Brain microvascular endothelial cell (primary cell): Measurements from ENCODE around the gene MTG1.

Experiments
- DNase-seq: peaks from one replicate; pipeline ENCODE4 v3.0.0-alpha.2; 2020
- H3K27ac ChIP-seq: fragments of 250-450 bp; sonication (Bioruptor Pico); 2 replicates; pipeline ENCODE4 v1.5.1; 2020; ENCODE audit warnings: mild to moderate bottlenecking, moderate library complexity
- H3K27me3 ChIP-seq: fragments of 250-450 bp; sonication (Bioruptor Pico); replicated peaks from 2 replicates; pipeline ENCODE4 v1.5.1; 2020; ENCODE audit warnings: mild to moderate bottlenecking
- H3K36me3 ChIP-seq: fragments of 250-450 bp; sonication (Bioruptor Pico); replicated peaks from 2 replicates; pipeline ENCODE4 v1.5.1; 2020; ENCODE audit warnings: mild to moderate bottlenecking
- H3K4me3 ChIP-seq: 2 replicates; pipeline ENCODE4 v1.5.1; 2011; ENCODE audit warnings: low read depth, mild to moderate bottlenecking, control low read depth, low read length, moderate library complexity
- in situ Hi-C: cut with HindIII; loops from 2 replicates; pipeline ENCODE4 v1.10.0; 2017; ENCODE audit warnings: low sequenced_read_pairs, low pct_ligation_motif_present
- TF ChIP-seq, protein P1 (sequence below): IDR thresholded peaks from 2 replicates; pipeline ENCODE4 v1.5.1; 2011; ENCODE audit warnings: low read depth, mild to moderate bottlenecking, moderate library complexity, low read length, control low read depth, inconsistent platforms; ENCODE audit errors: missing control alignments

MTG1 gene

DNA sequence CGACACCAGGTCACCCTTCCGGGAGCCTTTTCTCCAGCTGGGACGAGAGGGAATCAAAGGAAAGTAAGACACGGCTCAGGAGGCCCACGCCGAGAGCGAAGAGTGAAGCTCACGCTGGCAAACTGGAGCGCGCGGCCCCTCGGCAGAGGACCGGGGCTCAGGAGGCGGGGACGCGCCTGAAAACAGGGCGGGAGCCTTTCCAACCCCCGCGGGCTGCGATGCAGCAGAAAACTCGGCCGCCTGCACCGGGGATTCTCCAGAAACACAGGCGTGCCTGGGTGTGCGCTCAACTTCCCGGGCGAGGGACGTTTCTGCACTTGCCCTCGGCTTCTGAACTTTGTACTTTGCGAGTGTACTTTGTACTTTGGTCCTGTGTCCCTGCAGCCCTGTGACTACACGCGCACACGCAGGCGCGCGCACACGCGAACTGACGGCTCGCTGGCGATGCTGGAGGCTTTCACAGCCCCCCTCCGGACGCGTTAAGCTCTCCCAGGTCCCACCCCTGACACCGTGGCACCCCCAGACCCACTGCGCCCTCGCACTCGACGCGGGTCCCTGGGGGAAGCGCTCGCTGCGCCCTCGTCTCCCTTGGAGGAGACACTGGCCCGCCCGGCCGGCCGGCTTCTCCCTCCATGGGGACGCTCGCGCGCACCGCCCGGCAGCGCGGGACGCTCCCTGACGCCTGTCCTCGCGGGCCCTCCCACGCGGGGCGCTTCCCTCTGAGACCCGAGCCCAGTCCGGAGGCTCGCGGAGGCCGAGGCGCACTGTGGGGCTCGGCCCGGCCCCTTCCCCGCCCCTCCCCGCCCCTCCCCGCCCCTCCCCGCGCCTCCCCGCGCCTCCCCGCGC lies 15.5 kb upstream of the MTG1 start:
- Histone ChIP-seq H3K27me3 (no peaks in the 10 kb centered on the region), H3K36me3 (no peaks in the 10 kb centered on the region), H3K4me3 (peak overlapping the region; percentile 74), H3K27ac (no peak overlapping the region)
- TF ChIP-seq, protein P1, sequence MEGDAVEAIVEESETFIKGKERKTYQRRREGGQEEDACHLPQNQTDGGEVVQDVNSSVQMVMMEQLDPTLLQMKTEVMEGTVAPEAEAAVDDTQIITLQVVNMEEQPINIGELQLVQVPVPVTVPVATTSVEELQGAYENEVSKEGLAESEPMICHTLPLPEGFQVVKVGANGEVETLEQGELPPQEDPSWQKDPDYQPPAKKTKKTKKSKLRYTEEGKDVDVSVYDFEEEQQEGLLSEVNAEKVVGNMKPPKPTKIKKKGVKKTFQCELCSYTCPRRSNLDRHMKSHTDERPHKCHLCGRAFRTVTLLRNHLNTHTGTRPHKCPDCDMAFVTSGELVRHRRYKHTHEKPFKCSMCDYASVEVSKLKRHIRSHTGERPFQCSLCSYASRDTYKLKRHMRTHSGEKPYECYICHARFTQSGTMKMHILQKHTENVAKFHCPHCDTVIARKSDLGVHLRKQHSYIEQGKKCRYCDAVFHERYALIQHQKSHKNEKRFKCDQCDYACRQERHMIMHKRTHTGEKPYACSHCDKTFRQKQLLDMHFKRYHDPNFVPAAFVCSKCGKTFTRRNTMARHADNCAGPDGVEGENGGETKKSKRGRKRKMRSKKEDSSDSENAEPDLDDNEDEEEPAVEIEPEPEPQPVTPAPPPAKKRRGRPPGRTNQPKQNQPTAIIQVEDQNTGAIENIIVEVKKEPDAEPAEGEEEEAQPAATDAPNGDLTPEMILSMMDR: no peak
- in situ Hi-C loops: no loop called here
- no peak for DNase-seq

DNA sequence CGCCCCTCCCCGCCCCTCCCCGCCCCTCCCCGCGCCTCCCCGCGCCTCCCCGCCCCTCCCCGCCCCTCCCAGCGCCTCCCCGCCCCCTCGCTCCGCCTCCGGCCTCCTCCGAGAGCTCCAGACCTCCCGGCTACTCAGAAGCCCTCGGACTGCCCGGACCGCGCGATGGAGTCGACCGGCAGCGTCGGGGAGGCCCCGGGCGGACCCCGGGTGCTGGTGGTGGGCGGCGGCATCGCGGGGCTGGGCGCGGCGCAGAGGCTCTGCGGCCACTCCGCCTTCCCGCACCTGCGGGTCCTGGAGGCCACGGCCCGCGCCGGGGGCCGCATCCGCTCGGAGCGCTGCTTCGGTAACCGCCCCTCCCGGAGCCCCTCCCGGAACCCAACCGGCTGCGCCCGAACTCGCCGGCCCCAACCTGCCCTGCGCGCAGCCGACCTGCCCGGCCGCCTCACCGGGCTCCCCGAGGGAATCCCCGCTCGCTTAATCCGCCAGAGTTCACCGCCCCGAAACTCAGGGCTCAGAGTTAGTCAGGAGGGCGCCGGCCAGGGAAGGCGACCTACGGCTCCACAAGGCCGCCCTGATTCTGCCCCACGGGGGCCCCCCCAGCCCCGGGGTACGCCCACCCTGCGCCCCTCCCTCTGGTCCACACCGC lies 14.7 kb upstream of the MTG1 start, which contains the start of gene PAOX:
TSS of gene PAOX (plus strand) at position 111 of the 649 bp plus-strand sequence. CDS start at position 166, 55 bp downstream.
- peak within 1 kb of the TSS; percentile 74 for H3K4me3 ChIP-seq
- DNase-seq: no peak
- TF ChIP-seq, protein P1: no peak
- in situ Hi-C loops: no loop called here
- H3K36me3 ChIP-seq: no peaks in the 10 kb centered on the region
- no peak within 1 kb of the TSS for H3K27ac ChIP-seq
- no peaks in the 10 kb centered on the region for H3K27me3 ChIP-seq

DNA sequence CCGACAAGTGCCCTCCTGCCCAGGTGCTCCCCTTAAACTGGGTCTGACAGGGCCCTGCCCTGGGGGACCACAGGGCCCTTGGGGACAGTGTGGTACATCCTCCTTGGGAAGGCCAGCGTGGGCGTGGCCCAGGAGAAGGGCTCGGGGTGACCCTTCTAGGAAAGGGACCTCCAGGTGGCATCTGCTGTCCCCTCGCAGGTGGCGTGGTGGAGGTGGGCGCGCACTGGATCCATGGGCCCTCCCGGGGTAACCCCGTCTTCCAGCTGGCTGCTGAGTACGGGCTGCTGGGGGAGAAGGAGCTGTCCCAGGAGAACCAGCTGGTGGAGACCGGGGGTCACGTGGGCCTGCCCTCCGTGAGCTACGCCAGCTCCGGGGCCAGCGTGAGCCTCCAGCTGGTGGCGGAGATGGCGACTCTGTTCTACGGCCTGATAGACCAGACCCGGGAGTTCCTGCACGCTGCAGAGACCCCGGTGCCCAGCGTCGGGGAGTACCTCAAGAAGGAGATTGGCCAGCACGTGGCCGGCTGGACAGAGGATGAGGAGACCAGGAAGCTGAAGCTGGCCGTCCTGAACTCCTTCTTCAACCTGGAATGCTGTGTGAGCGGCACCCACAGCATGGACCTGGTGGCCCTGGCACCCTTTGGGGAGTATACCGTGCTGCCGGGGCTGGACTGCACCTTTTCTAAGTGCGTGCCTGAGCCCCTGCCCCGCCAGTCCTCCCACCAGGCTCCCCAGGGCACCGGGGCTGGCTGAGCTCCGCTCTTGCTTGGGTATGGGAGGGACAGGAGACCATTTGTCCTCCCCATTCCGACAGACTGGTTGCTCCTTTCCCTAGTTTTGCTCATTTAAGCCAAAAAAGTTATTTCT lies 13.9 kb upstream of the MTG1 start:
- no peak for DNase-seq
- Histone ChIP-seq H3K27me3 (no peaks in the 10 kb centered on the region), H3K27ac (no peak overlapping the region), H3K4me3 (peak overlapping the region; percentile 49), H3K36me3 (no peaks in the 10 kb centered on the region)
- in situ Hi-C loops: no loop called here
- TF ChIP-seq, protein P1: no peak

DNA sequence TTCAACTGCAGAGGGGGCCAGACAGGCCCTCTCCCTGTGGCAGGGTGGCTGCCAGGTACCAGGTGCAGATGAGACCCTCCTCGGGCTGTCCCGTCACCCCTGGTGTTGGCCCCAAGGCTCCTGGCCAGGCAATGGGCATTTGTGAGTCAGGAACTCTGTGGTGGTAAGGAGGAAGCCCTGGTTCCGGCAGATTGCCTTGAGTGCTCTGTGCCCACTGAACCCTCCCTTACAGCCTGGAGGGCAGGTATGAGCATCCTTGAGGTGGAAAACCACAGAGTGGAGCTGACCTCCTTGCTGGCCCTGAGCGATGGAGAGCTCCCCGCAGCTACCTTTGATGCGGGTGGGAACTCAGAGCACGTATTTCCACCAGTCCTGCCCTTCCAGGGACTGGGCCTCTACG lies 12.9 kb upstream of the MTG1 start:
- no peaks in the 10 kb centered on the region for H3K36me3 ChIP-seq
- H3K27ac ChIP-seq: no peak overlapping the region
- no peak overlapping the region for H3K4me3 ChIP-seq
- no peaks in the 10 kb centered on the region for H3K27me3 ChIP-seq
- TF ChIP-seq, protein P1: no peak
- in situ Hi-C loops: no loop called here
- no peak for DNase-seq

DNA sequence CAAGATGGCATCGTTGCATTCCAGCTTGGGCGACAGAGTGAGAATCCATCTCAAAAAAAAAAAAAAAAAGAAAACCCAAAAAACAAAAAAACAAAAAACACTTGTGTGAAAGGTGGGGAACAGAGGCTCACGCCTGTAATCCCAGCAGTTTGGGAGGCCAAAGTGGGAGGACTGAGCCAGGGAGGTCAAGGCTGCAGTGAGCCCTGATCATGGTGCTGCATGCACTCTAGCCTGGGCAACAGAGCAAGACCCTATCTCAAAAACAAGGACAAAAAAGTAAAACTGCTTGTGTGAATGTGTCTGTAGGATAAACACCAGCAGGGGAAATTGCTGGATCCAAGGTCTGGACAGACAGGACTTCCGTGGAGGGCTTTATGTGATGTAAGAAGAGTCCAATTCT lies 10.4 kb upstream of the MTG1 start:
- Histone ChIP-seq H3K36me3 (no peaks in the 10 kb centered on the region), H3K27me3 (no peaks in the 10 kb centered on the region), H3K4me3 (no peak overlapping the region), H3K27ac (no peak overlapping the region)
- DNase-seq: no peak
- TF ChIP-seq, protein P1: no peak
- in situ Hi-C loops: no loop called here
